HepG2 (cell line): Measurements from ENCODE around the gene ZNF511. TPM values are rescaled to one million over a fixed set of nuclear protein-coding genes. Genes with fewer than 3 reads are reported as not detected.

Experiments
- ARNT2 ChIP-seq: sonication (generic); formaldehyde crosslinking; IDR thresholded peaks from 2 replicates; pipeline ENCODE4 v1.8.0; 2022; ENCODE audit warnings: mild to moderate bottlenecking, low read depth, missing genetic modification reagents, moderate library complexity
- CBFB ChIP-seq: sonication (generic); formaldehyde crosslinking; IDR thresholded peaks from 2 replicates; pipeline ENCODE4 v1.4.0; 2020; ENCODE audit warnings: missing genetic modification reagents
- KDM5B ChIP-seq: sonication (generic); formaldehyde crosslinking; IDR thresholded peaks from 2 replicates; pipeline ENCODE4 v1.4.0; 2020; ENCODE audit warnings: missing genetic modification reagents, mild to moderate bottlenecking, borderline replicate concordance
- SKI ChIP-seq: fragments of 450-650 bp; IDR thresholded peaks from one replicate; pipeline ENCODE4 v1.6.1; 2018; ENCODE audit warnings: mild to moderate bottlenecking; ENCODE audit not compliant: partially characterized antibody
- SRSF1 ChIP-seq: fragments of 200-400 bp; formaldehyde crosslinking; optimal IDR thresholded peaks from 2 replicates; pipeline ENCODE3; 2017; ENCODE audit warnings: mild to moderate bottlenecking, low read depth, low read length, moderate library complexity
- ZKSCAN1 ChIP-seq: fragments of 150-350 bp; IDR thresholded peaks from 2 replicates; pipeline ENCODE4 v1.6.1; 2014; ENCODE audit warnings: low read length
- ZNF224 ChIP-seq: sonication (generic); formaldehyde crosslinking; IDR thresholded peaks from 2 replicates; pipeline ENCODE4 v1.5.0; 2020; ENCODE audit warnings: mild to moderate bottlenecking, missing genetic modification reagents
- ZNF317 ChIP-seq: sonication (generic); formaldehyde crosslinking; IDR thresholded peaks from 2 replicates; pipeline ENCODE4 v1.5.0; 2020; ENCODE audit warnings: mild to moderate bottlenecking, missing genetic modification reagents
- ZNF546 ChIP-seq: sonication (generic); formaldehyde crosslinking; conservative IDR thresholded peaks from 2 replicates; pipeline ENCODE4 v1.8.1; 2023; ENCODE audit warnings: mild to moderate bottlenecking, missing genetic modification reagents
- ZNF891 ChIP-seq: sonication (generic); formaldehyde crosslinking; IDR thresholded peaks from 2 replicates; pipeline ENCODE4 v1.5.0; 2020; ENCODE audit warnings: mild to moderate bottlenecking, missing genetic modification reagents
- polyA plus RNA-seq, 8 experiments: library from polyadenylated mRNA; depleted of rRNA in 3 of 8; stranded (reverse) in 7 of 8; unstranded in 1 of 8; fragments of >200 nt; fragmentation: Illumina TruSeq in 4 of 8; extraction: Trizol in 4 of 8; gene quantifications; 2 replicates each; pipeline versions ENCODE4 v1.2.1 to v1.2.3, GENCODE V29; 2011 to 2016; ENCODE audit warnings: low read depth in 4 of 8, missing spikeins in 1 of 8, mixed read lengths in 1 of 8; ENCODE audit not compliant: insufficient read depth in 1 of 8
- total RNA-seq, 5 experiments: library from RNA; depleted of rRNA; stranded (reverse); fragments of >200 nt; fragmentation: Illumina TruSeq; extraction: Trizol; gene quantifications; 2 replicates each; pipeline ENCODE4 v1.2.3, GENCODE V29; 2016; ENCODE audit warnings: low read depth in 1 of 5
- TF ChIP-seq, protein P1 (sequence below): sonication (generic); formaldehyde crosslinking; IDR thresholded peaks from 2 replicates; pipeline ENCODE4 v1.8.1; 2022; ENCODE audit warnings: low read depth, mild to moderate bottlenecking, missing genetic modification reagents
- TF ChIP-seq, protein P2 (sequence below): sonication (generic); formaldehyde crosslinking; IDR thresholded peaks from 2 replicates; pipeline ENCODE4 v1.5.0; 2020; ENCODE audit warnings: mild to moderate bottlenecking, low read depth, missing genetic modification reagents, borderline replicate concordance
- TF ChIP-seq, protein P3 (sequence below): sonication (generic); formaldehyde crosslinking; IDR thresholded peaks from 2 replicates; pipeline ENCODE4 v1.5.1; 2020; ENCODE audit warnings: mild to moderate bottlenecking, missing genetic modification reagents, moderate library complexity
- TF ChIP-seq, protein P4 (sequence below): IDR thresholded peaks from 2 replicates; pipeline ENCODE4 v1.6.1; 2016
- TF ChIP-seq, protein P5 (sequence below): sonication (generic); formaldehyde crosslinking; IDR thresholded peaks from 2 replicates; pipeline ENCODE4 v1.9.0; 2021; ENCODE audit warnings: missing genetic modification reagents, borderline replicate concordance
- TF ChIP-seq, protein P6 (sequence below): sonication (generic); formaldehyde crosslinking; IDR thresholded peaks from 2 replicates; pipeline ENCODE4 v1.5.0; 2020; ENCODE audit warnings: mild to moderate bottlenecking, missing genetic modification reagents, borderline replicate concordance

Gene ZNF511
- total and polyA plus RNA-seq, 2 of the 13 experiments (the other 11 are each of a cell fraction or from before 2014, with no cell fraction given), result 35.6 to 66.4 TPM

DNA sequence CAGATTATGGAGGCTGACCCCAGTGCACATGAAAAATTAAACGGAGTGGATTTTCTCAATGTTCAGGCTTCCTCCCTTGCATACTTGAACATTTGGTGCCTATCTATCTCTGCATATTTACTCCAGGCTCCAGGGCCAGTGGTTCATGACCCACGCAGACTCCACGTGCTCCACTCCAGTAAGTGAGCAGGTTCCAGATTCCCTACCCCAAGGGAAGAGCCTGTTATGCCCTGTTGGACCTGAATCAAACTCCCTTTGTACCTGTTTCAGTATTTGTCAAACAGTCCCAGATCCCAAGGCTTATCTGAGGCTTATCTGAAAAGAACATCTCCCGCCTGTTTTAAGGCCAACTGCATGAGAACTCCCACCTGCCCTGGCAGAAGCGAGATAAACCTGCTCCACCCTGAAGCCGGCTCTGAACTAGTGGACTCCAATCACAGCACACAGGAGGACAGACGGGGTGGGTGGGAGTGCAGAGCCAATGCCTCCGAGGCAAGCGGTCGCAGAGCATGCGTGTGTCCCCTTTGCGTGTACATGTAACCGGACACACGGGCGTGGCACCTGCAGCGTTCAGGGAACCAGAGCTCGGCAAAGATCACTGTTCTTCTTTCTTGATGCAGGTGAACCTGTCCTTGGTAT is 51.4 kb downstream of the ZNF511 start (continued):
- TF ChIP-seq ARNT2 (CRISPR knock-in tag) (peak; percentile 57; the same call in 1 of the 2 replicates), ZNF546 (CRISPR knock-in tag) (0 out of 2 replicates have a peak, but pooled peaks have one; percentile 20), ZKSCAN1 (no peak), CBFB (CRISPR knock-in tag) (no peak), SRSF1 (no peak), ZNF317 (CRISPR knock-in tag) (0 out of 2 replicates have a peak, but pooled peaks have one; percentile 8), SKI (no peak), ZNF224 (CRISPR knock-in tag) (0 out of 2 replicates have a peak, but pooled peaks have one; percentile 75), KDM5B (CRISPR knock-in tag) (peak; percentile 17; the same call in 1 of the 2 replicates), ZNF891 (CRISPR knock-in tag) (peak; percentile 57)
- TF ChIP-seq, protein P1, sequence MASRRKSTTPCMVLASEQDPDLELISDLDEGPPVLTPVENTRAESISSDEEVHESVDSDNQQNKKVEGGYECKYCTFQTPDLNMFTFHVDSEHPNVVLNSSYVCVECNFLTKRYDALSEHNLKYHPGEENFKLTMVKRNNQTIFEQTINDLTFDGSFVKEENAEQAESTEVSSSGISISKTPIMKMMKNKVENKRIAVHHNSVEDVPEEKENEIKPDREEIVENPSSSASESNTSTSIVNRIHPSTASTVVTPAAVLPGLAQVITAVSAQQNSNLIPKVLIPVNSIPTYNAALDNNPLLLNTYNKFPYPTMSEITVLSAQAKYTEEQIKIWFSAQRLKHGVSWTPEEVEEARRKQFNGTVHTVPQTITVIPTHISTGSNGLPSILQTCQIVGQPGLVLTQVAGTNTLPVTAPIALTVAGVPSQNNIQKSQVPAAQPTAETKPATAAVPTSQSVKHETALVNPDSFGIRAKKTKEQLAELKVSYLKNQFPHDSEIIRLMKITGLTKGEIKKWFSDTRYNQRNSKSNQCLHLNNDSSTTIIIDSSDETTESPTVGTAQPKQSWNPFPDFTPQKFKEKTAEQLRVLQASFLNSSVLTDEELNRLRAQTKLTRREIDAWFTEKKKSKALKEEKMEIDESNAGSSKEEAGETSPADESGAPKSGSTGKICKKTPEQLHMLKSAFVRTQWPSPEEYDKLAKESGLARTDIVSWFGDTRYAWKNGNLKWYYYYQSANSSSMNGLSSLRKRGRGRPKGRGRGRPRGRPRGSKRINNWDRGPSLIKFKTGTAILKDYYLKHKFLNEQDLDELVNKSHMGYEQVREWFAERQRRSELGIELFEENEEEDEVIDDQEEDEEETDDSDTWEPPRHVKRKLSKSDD (CRISPR knock-in tag), result 0 out of 2 replicates have a peak, but pooled peaks have one; percentile 66
- TF ChIP-seq, protein P2, sequence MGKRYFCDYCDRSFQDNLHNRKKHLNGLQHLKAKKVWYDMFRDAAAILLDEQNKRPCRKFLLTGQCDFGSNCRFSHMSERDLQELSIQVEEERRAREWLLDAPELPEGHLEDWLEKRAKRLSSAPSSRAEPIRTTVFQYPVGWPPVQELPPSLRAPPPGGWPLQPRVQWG (CRISPR knock-in tag), result no peak
- TF ChIP-seq, protein P3, sequence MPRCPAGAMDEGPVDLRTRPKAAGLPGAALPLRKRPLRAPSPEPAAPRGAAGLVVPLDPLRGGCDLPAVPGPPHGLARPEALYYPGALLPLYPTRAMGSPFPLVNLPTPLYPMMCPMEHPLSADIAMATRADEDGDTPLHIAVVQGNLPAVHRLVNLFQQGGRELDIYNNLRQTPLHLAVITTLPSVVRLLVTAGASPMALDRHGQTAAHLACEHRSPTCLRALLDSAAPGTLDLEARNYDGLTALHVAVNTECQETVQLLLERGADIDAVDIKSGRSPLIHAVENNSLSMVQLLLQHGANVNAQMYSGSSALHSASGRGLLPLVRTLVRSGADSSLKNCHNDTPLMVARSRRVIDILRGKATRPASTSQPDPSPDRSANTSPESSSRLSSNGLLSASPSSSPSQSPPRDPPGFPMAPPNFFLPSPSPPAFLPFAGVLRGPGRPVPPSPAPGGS (CRISPR knock-in tag), result peak; percentile 29; the same call in 1 of the 2 replicates
- TF ChIP-seq, protein P4, sequence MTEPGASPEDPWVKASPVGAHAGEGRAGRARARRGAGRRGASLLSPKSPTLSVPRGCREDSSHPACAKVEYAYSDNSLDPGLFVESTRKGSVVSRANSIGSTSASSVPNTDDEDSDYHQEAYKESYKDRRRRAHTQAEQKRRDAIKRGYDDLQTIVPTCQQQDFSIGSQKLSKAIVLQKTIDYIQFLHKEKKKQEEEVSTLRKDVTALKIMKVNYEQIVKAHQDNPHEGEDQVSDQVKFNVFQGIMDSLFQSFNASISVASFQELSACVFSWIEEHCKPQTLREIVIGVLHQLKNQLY (CRISPR knock-in tag), result peak; percentile 90
- TF ChIP-seq, protein P5, sequence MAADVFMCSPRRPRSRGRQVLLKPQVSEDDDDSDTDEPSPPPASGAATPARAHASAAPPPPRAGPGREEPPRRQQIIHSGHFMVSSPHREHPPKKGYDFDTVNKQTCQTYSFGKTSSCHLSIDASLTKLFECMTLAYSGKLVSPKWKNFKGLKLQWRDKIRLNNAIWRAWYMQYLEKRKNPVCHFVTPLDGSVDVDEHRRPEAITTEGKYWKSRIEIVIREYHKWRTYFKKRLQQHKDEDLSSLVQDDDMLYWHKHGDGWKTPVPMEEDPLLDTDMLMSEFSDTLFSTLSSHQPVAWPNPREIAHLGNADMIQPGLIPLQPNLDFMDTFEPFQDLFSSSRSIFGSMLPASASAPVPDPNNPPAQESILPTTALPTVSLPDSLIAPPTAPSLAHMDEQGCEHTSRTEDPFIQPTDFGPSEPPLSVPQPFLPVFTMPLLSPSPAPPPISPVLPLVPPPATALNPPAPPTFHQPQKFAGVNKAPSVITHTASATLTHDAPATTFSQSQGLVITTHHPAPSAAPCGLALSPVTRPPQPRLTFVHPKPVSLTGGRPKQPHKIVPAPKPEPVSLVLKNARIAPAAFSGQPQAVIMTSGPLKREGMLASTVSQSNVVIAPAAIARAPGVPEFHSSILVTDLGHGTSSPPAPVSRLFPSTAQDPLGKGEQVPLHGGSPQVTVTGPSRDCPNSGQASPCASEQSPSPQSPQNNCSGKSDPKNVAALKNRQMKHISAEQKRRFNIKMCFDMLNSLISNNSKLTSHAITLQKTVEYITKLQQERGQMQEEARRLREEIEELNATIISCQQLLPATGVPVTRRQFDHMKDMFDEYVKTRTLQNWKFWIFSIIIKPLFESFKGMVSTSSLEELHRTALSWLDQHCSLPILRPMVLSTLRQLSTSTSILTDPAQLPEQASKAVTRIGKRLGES, result peak; percentile 80; the same call in 1 of the 2 replicates
- TF ChIP-seq, protein P6, sequence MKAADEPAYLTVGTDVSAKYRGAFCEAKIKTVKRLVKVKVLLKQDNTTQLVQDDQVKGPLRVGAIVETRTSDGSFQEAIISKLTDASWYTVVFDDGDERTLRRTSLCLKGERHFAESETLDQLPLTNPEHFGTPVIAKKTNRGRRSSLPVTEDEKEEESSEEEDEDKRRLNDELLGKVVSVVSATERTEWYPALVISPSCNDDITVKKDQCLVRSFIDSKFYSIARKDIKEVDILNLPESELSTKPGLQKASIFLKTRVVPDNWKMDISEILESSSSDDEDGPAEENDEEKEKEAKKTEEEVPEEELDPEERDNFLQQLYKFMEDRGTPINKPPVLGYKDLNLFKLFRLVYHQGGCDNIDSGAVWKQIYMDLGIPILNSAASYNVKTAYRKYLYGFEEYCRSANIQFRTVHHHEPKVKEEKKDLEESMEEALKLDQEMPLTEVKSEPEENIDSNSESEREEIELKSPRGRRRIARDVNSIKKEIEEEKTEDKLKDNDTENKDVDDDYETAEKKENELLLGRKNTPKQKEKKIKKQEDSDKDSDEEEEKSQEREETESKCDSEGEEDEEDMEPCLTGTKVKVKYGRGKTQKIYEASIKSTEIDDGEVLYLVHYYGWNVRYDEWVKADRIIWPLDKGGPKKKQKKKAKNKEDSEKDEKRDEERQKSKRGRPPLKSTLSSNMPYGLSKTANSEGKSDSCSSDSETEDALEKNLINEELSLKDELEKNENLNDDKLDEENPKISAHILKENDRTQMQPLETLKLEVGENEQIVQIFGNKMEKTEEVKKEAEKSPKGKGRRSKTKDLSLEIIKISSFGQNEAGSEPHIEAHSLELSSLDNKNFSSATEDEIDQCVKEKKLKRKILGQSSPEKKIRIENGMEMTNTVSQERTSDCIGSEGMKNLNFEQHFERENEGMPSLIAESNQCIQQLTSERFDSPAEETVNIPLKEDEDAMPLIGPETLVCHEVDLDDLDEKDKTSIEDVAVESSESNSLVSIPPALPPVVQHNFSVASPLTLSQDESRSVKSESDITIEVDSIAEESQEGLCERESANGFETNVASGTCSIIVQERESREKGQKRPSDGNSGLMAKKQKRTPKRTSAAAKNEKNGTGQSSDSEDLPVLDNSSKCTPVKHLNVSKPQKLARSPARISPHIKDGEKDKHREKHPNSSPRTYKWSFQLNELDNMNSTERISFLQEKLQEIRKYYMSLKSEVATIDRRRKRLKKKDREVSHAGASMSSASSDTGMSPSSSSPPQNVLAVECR, result peak; percentile 65; the same call in 1 of the 2 replicates
